GM18873 (cell line): ENCODE data around the gene OR5D14.

ENCODE experiments used
- ATAC-seq: cut with Tn5 transposase; IDR thresholded peaks from one replicate; pipeline ENCODE4 v1.9.1; 2021; ENCODE audit warnings: mild to moderate bottlenecking, moderate library complexity, moderate number of reproducible peaks; ENCODE audit not compliant: unreplicated experiment, low FRiP score

OR5D14 gene

GRCh38 chr11:55795256-55795655, at the start of gene OR5D14:
TSS of gene OR5D14 (plus strand) at chr11:55795556. CDS start at chr11:55795556, 0 bp downstream.
- no peak for ATAC-seq

GRCh38 chr11:55773138-55773537, 22.2 kb upstream of the OR5D14 start, which contains the start of gene OR5D13:
TSS of gene OR5D13 (plus strand) at chr11:55773438. CDS start at chr11:55773438, 0 bp downstream.
- no peak for ATAC-seq

GRCh38 chr11:55791606-55792005, 3.8 kb upstream of the OR5D14 start:
- no peak for ATAC-seq

DNA sequence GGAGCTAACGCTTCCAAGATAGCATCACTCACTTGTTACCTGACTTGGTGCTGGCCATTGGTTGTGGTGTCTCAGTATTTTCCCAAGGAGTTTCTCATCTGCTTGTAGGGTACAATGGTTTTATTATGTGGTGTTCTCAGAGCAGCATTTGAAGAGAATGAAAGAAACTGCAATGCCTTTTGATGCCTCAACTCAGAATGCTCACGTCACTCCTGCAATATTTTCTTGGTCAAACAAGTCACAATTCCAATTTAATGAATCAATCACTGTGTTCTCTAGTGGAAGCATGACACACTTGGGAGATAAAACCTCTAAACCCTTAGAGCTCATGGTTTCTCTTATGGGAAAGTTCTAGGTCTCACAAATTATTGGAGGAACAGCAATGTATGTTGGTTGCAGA, 2.0 kb upstream of the OR5D14 start:
- no peak for ATAC-seq

GRCh38 chr11:55806248-55806647, 10.9 kb downstream of the OR5D14 start:
- no peak for ATAC-seq

GRCh38 chr11:55811067-55811466, 15.7 kb downstream of the OR5D14 start, which contains the start of gene OR5L1:
TSS of gene OR5L1 (plus strand) at chr11:55811367. CDS start at chr11:55811467, 100 bp downstream.
- no peak for ATAC-seq

DNA sequence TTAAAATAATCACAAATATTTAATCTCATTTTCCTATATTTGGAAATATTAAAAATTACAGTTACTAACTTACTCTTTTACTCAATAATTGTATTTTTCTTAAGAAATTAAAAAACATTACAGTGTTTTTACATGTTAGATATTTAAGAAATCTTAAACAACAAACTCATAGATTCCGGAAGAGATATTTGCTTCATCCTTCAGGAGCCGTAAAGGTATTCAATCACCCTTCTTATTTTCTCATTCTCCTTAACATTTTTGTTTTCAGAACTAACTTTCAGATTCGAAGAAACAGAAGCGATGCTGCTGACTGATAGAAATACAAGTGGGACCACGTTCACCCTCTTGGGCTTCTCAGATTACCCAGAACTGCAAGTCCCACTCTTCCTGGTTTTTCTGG, 24.0 kb downstream of the OR5D14 start, which contains the start of gene OR5D18:
Gene OR5D18 (plus strand): TSS at position 301 of the 400 bp plus-strand sequence. CDS start 0 bp downstream, at position 301.
- ATAC-seq = no peak

- no peak for ATAC-seq
These were observed 31.6 kb downstream of the OR5D14 start, which contains the start of gene OR5L2 for GRCh38 chr11:55826919-55827318. TSS of gene OR5L2 (plus strand) at chr11:55827219. CDS start at chr11:55827219, 0 bp downstream.

DNA sequence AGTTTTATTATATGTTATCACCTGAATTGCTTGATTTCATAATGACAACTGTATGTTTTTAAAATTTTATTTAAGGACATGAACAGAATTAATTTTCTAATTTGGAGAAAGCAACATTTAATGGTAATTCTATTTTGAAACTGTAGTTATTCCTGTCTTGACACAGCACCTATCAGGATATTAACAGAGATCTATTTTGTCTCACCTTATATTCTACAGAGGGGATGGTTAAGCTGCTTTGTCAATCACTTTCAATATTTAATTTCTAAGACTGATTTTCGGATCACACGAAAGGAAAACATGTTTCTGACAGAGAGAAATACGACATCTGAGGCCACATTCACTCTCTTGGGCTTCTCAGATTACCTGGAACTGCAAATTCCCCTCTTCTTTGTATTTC, 43.1 kb downstream of the OR5D14 start, which contains the start of gene OR5D16:
Gene OR5D16 (plus strand): TSS at position 301 of the 400 bp plus-strand sequence. CDS start 0 bp downstream, at position 301.
- ATAC-seq = no peak
